Fibroblast of the aortic adventitia (primary cell): Measurements from ENCODE around the gene TBPL1. TPM values are rescaled to one million over a fixed set of nuclear protein-coding genes. Genes with fewer than 3 reads are reported as not detected.
"Not testable (repeated sequence)": the region's sequence is repeated elsewhere in the genome, so short reads cannot be mapped to it uniquely, and the experiment has no call there.

Experiments
- DNase-seq: peaks from one replicate; pipeline ENCODE4 v3.0.0-alpha.2; 2010; ENCODE audit warnings: low read depth
- H3K4me3 ChIP-seq: 2 replicates; pipeline ENCODE4 v1.5.1; 2011; ENCODE audit warnings: low read depth, mild to moderate bottlenecking, control low read depth, low read length, moderate library complexity
- total RNA-seq: library from RNA; depleted of rRNA; stranded (reverse); fragments of >200 nt; gene quantifications from 2 replicates; pipeline ENCODE4 v1.2.3, GENCODE V29; 2012; ENCODE audit warnings: low replicate concordance
- TF ChIP-seq, protein P1 (sequence below): IDR thresholded peaks from 2 replicates; pipeline ENCODE4 v1.5.1; 2011; ENCODE audit warnings: mild to moderate bottlenecking, low read length, control low read depth, inconsistent platforms; ENCODE audit not compliant: insufficient read depth

TBPL1 gene
- total RNA-seq, 1 donor = 30.2 TPM

DNA sequence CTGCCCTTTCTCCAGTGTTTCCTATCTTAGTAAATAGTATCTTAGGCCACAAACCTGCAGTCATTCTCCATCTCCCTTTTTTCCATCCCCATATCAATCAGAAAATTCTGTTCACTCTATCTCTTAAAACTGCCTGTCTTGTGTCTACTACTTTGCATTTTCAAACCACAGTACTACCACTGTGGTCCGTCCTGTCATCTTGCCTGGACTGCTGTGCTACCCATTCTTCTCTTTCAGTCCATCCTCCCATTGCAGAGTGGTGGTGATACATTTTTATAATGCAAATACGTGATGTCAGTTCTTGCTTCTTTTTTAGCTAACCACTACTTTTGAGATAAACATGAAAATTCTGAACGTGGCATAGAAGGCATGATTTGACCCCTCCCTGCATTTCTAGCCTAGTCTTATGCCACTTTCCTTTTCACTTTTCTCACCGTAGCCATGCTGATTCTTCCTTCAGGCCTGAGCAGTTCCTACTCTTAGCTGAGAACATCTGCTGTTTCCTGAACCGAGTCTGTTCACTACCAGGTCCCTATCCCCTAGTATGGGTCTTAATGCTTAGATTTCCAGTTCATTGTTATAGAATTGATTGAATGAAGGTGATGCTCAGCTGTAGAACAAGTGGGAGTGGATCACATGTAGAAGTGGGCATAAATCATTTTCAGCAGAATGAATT lies 13.8 kb downstream of the TBPL1 start:
- TF ChIP-seq, protein P1, sequence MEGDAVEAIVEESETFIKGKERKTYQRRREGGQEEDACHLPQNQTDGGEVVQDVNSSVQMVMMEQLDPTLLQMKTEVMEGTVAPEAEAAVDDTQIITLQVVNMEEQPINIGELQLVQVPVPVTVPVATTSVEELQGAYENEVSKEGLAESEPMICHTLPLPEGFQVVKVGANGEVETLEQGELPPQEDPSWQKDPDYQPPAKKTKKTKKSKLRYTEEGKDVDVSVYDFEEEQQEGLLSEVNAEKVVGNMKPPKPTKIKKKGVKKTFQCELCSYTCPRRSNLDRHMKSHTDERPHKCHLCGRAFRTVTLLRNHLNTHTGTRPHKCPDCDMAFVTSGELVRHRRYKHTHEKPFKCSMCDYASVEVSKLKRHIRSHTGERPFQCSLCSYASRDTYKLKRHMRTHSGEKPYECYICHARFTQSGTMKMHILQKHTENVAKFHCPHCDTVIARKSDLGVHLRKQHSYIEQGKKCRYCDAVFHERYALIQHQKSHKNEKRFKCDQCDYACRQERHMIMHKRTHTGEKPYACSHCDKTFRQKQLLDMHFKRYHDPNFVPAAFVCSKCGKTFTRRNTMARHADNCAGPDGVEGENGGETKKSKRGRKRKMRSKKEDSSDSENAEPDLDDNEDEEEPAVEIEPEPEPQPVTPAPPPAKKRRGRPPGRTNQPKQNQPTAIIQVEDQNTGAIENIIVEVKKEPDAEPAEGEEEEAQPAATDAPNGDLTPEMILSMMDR = no peak
- H3K4me3 ChIP-seq = no peak overlapping the region
- DNase-seq = no peak

DNA sequence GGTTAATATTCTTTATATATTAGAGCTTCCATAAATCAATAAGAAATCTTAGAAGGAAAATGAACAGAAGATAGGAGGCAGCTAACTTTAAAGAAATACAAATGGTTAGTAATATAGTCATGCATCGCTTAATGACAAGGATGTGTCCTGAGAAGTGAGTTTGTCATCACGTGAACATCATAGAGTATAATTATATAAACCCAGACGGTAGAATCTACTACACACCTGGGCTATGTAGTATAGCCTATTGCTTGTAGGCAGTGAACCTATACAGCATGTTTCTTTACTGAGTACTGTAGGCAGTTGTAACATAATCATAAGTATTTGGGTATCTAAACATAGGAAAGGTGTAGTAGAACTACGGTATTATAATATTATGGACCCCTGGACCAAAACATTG lies 14.3 kb downstream of the TBPL1 start:
- no peak for DNase-seq
- no peak overlapping the region for H3K4me3 ChIP-seq
- TF ChIP-seq, protein P1 = no peak

DNA sequence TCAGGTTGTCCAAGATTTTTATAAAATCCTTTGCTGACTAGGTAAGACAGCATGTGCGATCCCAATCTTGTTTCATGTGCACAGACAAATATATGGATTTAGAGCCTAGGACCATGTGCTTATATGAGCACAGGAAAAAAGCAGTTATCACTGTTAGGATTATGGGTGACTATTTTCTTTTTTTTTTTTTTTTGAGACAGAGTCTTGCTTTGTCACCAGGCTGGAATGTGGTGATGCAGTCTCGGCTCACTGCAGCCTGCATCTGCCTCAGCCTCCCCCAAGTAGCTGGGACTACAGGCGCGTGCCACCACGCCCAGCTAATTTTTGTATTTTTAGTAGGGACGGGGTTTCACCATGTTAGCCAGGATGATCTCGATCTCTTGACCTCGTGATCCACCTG lies 14.8 kb downstream of the TBPL1 start:
- H3K4me3 ChIP-seq = not testable (repeated sequence)
- peak; percentile 66 for DNase-seq

DNA sequence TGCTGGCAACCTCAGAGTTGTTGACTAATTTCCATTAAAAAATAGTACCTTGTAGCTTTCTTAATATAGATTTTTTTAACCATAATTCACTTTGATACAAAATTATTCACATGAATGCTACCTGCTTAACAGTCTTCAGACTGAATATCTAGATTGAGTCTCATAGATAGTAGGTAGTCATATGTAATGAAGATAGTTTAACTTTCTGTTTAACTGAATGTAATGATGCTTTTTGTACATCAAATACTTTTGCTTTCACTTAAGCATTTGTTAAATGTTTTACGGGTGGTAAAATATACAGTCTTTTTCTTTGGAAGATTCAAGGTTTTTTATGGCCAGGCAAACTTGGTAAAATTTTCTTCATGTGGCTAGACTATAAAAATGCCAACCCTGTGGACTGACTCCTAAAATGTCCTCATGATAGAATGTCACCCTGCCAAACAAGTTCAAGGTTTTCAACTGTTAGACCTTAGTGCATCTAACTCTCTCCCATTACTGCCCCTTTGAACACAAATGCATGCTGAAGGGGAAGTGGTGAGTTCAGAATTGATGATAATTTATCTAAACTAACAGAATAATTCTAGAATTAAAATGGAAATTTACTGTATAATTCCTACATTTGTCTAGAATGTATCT lies 16.4 kb downstream of the TBPL1 start:
- H3K4me3 ChIP-seq = no peak overlapping the region
- TF ChIP-seq, protein P1 = no peak
- no peak for DNase-seq

DNA sequence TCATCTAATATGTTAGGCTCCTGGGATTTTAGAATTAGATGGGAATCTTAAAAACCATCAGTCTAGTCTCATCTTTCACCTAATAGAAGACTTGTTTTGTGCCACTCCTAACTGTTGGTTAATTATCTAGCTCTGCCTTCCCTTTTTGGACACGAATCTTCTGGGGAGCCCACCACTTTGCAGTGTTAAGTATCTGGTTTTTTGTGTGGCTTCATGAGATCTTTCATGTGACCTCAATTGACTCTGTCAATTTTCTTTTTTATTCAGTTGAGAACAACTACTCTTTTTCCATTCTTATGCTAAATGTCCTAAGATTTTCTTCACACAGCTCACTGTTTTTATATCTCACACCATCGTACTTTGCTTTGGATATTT lies 16.9 kb downstream of the TBPL1 start:
- no peak overlapping the region for H3K4me3 ChIP-seq
- DNase-seq = no peak
- TF ChIP-seq, protein P1 = no peak

DNA sequence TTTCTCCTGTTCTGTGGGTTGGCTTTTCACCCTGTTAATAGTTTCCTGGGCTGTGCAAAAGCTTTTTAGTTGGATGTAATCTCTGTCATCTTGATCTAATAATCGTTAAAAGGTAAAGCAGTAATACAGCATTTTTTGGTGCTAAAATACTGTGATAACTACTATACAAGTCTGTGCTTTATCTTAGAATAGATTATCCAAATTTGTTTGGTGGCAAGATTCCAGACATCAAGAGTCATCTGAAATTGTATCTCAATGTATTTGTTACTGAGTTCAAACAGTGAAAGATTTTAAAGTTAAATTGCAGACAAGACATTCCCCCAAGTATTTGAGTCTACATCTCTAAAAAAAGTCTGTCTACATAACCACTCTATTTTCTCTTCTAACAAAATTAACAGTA lies 18.8 kb downstream of the TBPL1 start:
- DNase-seq = peak; percentile 36
- H3K4me3 ChIP-seq = no peak overlapping the region
- TF ChIP-seq, protein P1 = no peak

DNA sequence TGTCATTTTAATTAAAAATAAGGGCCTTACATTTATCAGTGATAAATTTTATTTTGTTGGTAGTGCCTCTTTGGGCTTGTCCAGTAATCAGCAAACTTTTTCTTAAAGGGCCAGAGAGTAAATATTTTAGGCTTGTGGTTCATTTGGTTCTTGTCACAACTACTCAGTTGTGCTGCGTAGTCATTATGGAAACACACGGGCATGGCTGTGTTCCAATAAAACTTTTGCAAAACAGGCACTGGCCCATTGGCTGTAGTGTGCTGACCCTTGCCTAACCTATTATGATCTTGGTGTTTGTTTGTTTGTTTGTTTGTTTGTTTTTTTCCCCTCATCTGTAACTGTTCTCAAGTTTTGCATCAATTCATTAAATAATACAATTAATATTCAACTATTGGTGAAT lies 19.4 kb downstream of the TBPL1 start:
- TF ChIP-seq, protein P1 = no peak
- no peak overlapping the region for H3K4me3 ChIP-seq
- DNase-seq = no peak
